Stomach (tissue), 9 donors: ENCODE measurements around the gene GCAT. TPM values are rescaled to one million over a fixed set of nuclear protein-coding genes. Genes with fewer than 3 reads are reported as not detected.

Experiments used
- DNase-seq, 2 donors: peaks; one replicate each; pipeline versions ENCODE4 v3.0.0 to v3.0.0-alpha.2; 2013 to 2019
- H3K27ac ChIP-seq, 5 donors: fragments of 200-600 bp in 4 of 5; sonication (generic) in 4 of 5; one replicate each; pipeline ENCODE4 v1.5.1; 2013 to 2019; ENCODE audit warnings: mild to moderate bottlenecking in 1 of 5, moderate library complexity in 1 of 5
- H3K27me3 ChIP-seq, 3 donors: fragments of 200-600 bp; sonication (generic); one replicate each; pipeline ENCODE4 v1.5.1; 2017 to 2019; ENCODE audit warnings: mixed run types in 1 of 3
- H3K36me3 ChIP-seq, 4 donors: fragments of 200-600 bp; sonication (generic); 1 replicate in 3 of 4; 2 replicates in 1 of 4; pipeline ENCODE4 v1.5.1; 2016 to 2019
- H3K4me1 ChIP-seq, 4 donors: fragments of 200-600 bp; sonication (generic); one replicate each; pipeline ENCODE4 v1.5.1; 2016 to 2019
- H3K4me3 ChIP-seq, 4 donors: fragments of 200-600 bp; sonication (generic) in 3 of 4; one replicate each; pipeline ENCODE4 v1.5.1; 2016 to 2019; ENCODE audit warnings: mild to moderate bottlenecking in 1 of 4
- H3K9me3 ChIP-seq, 4 donors: fragments of 200-600 bp; sonication (generic); one replicate each; pipeline ENCODE4 v1.5.1; 2016 to 2019
- EP300 ChIP-seq: sonication (generic); formaldehyde crosslinking; IDR thresholded peaks from one replicate; pipeline ENCODE4 v1.6.1; 2017; ENCODE audit warnings: antibody characterized with exemption
- POLR2A ChIP-seq, 4 donors: fragments of 450-650 bp; IDR thresholded peaks; one replicate each; pipeline ENCODE4 v1.6.1; 2016; ENCODE audit warnings: antibody characterized with exemption in 4 of 4, control low read depth in 2 of 4, mild to moderate bottlenecking in 1 of 4, moderate library complexity in 1 of 4
- POLR2AphosphoS5 ChIP-seq, 3 donors: sonication (generic); formaldehyde crosslinking; IDR thresholded peaks; one replicate each; pipeline ENCODE4 v1.6.1; 2016; ENCODE audit warnings: antibody characterized with exemption in 3 of 3
- WGBS, 5 donors: extraction: QIAGEN DNeasy Blood & Tissue Kit in 3 of 5; methylation state at CpG; one replicate each; pipeline versions ENCODE4 v1.1.5 to v1.1.7; 2013 to 2018; 5-methylcytosine and 5-hydroxymethylcytosine counted together
- intact Hi-C: fragments of 100-400 bp; cut with DNase I; formaldehyde crosslinking; loops from one replicate; pipeline ENCODE4 v1.15.1; 2023; ENCODE audit warnings: low total_unique reads
- polyA plus RNA-seq, 3 donors: library from polyadenylated mRNA; stranded (reverse); fragments of 200-250 nt; gene quantifications; one replicate each; pipeline ENCODE4 v1.2.3, GENCODE V29; 2013
- total RNA-seq, 5 donors: library from RNA; depleted of rRNA; stranded (reverse); fragments of >200 nt; gene quantifications; one replicate each; pipeline versions ENCODE4 v1.1.0 to v1.2.3, GENCODE V29; 2014 to 2016
- TF ChIP-seq, protein P1 (sequence below), 7 experiments: fragments of 450-650 bp in 4 of 7; fragments of 200-600 bp in 3 of 7; sonication (generic) in 3 of 7; IDR thresholded peaks; one replicate each; pipeline ENCODE4 v1.5.1; 2016 to 2019; ENCODE audit warnings: antibody characterized with exemption in 7 of 7, control low read depth in 2 of 7, mild to moderate bottlenecking in 1 of 7
- donor health status: healthy with polysubstance abuse.
- donor health status: Bipolar disorder and iron deficiency.
- donor health status: healthy.

GCAT gene
- total and polyA plus RNA-seq, 8 donors = 0.45 to 158 (median 23.4) TPM; not detected in 1

DNA sequence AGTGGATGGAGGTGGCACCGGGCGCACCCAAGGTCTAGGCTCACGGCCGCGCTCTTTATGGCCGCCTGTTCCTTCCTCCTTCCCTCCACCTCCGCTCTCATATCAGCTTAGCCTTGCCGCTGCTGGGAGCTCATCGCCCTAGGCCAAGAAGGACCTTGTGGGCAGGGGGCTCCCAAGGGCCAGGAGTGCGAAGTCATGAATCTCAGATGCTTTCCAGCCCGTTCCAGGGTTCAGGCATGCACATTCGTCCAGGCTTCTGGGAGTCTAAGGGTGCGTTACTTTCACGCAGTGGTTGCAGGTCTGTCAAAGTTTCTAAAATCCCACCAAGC, 11.3 kb downstream of the GCAT start:
- 18 to 31% (median 23%) methylated on average over 12 to 14 of the region's 14 CpGs for WGBS, 5 donors
- intact Hi-C loops = loop anchor here (5.0 to 10.0 kb wide), 2 partner anchors 43 to 146 kb away; no protein-coding TSS in a partner anchor
- Histone ChIP-seq H3K27ac (no peak overlapping the region), H3K36me3 (peaks cover 0 to 27% (median 23%) of the 10 kb centered on the region in 4 donors), H3K4me1 (peaks cover 15 to 24% (median 20%) of the 10 kb centered on the region in 4 donors), H3K4me3 (peak overlapping the region; percentile 27 to 54 (median 44)), H3K9me3 (no peaks in the 10 kb centered on the region), H3K27me3 (peaks cover 6 to 63% (median 41%) of the 10 kb centered on the region in 3 donors)
- DNase-seq = no peak
- TF ChIP-seq EP300 (no peak), POLR2A (IDR thresholded peaks at IDR 0.05) (no peak), POLR2AphosphoS5 (IDR thresholded peaks at IDR 0.05) (no peak)
- TF ChIP-seq, protein P1, sequence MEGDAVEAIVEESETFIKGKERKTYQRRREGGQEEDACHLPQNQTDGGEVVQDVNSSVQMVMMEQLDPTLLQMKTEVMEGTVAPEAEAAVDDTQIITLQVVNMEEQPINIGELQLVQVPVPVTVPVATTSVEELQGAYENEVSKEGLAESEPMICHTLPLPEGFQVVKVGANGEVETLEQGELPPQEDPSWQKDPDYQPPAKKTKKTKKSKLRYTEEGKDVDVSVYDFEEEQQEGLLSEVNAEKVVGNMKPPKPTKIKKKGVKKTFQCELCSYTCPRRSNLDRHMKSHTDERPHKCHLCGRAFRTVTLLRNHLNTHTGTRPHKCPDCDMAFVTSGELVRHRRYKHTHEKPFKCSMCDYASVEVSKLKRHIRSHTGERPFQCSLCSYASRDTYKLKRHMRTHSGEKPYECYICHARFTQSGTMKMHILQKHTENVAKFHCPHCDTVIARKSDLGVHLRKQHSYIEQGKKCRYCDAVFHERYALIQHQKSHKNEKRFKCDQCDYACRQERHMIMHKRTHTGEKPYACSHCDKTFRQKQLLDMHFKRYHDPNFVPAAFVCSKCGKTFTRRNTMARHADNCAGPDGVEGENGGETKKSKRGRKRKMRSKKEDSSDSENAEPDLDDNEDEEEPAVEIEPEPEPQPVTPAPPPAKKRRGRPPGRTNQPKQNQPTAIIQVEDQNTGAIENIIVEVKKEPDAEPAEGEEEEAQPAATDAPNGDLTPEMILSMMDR (IDR thresholded peaks at IDR 0.05) = no peak

GRCh38 chr22:37820350-37820749, 12.6 kb downstream of the GCAT start:
- Histone ChIP-seq H3K4me3 (no peak overlapping the region), H3K4me1 (peaks cover 21 to 36% (median 31%) of the 10 kb centered on the region in 4 donors), H3K27ac (no peak overlapping the region), H3K27me3 (peaks cover 6 to 75% (median 48%) of the 10 kb centered on the region in 3 donors), H3K9me3 (no peaks in the 10 kb centered on the region), H3K36me3 (peaks cover 0 to 14% (median 10%) of the 10 kb centered on the region in 4 donors)
- intact Hi-C loops = no loop called here
- 86 to 90% (median 89%) methylated on average over 5 of the region's 5 CpGs for WGBS, 5 donors
- TF ChIP-seq POLR2A (IDR thresholded peaks at IDR 0.05) = no peak
- TF ChIP-seq POLR2AphosphoS5 (IDR thresholded peaks at IDR 0.05) = no peak
- DNase-seq = no peak

GRCh38 chr22:37822079-37822833, 14.5 kb downstream of the GCAT start:
- Histone ChIP-seq H3K4me3 (no peak overlapping the region), H3K36me3 (no peaks in the 10 kb centered on the region), H3K9me3 (no peaks in the 10 kb centered on the region), H3K27ac (no peak overlapping the region), H3K27me3 (peaks cover 6 to 80% (median 51%) of the 10 kb centered on the region in 3 donors), H3K4me1 (peaks cover 21 to 44% (median 36%) of the 10 kb centered on the region in 4 donors)
- WGBS, 5 donors = 39 to 55% (median 46%) methylated on average over 6 to 8 of the region's 8 CpGs
- intact Hi-C loops = no loop called here
- no peak for DNase-seq
- TF ChIP-seq EP300 = no peak
- no peak for TF ChIP-seq POLR2AphosphoS5 (IDR thresholded peaks at IDR 0.05)
- TF ChIP-seq, protein P1 (IDR thresholded peaks at IDR 0.05) = no peak
- no peak for TF ChIP-seq POLR2A (IDR thresholded peaks at IDR 0.05)

DNA sequence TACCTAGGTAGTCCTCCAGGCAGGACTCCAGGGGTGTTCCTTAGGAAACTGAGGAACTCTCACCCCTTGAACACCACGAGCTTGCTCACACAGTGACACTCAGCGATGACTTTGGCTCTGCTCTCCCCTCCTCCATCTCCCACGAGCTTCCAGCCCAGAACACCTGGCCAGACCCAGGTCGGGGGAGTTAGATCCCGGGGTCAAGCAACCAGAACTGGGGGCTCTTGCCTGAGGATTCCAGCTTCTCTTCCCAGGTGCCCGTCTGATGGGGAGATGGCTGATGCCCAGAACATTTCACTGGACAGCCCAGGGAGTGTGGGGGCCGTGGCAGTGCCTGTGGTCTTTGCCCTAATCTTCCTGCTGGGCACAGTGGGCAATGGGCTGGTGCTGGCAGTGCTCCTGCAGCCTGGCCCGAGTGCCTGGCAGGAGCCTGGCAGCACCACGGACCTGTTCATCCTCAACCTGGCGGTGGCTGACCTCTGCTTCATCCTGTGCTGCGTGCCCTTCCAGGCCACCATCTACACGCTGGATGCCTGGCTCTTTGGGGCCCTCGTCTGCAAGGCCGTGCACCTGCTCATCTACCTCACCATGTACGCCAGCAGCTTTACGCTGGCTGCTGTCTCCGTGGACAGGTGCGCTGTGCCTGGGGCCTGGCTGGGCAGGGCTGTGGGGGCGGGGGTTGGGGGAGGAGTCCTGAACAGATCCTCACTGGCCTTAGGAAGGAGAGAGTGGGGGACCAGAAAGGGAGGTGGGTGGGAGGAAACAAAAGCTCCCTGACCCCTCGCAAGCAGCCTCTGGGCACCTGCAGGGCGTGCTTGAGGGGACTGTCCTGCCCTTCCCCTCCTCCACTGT, 15.6 kb downstream of the GCAT start, which contains the start of gene GALR3:
GALR3 (plus strand) TSS at position 249 of the 852 bp plus-strand sequence; CDS start at position 274, 25 bp downstream.
- Histone ChIP-seq H3K4me1 (peaks cover 14 to 34% (median 26%) of the 10 kb centered on the region in 4 donors), H3K9me3 (no peaks in the 10 kb centered on the region), H3K4me3 (no peak within 1 kb of the TSS), H3K27ac (no peak within 1 kb of the TSS), H3K36me3 (peaks cover 0 to 2% (median under 1%) of the 10 kb centered on the region in 4 donors), H3K27me3 (peaks cover 6 to 73% (median 48%) of the 10 kb centered on the region in 3 donors)
- DNase-seq = no peak
- intact Hi-C loops = no loop called here
- TF ChIP-seq EP300 = no peak
- no peak for TF ChIP-seq POLR2A (IDR thresholded peaks at IDR 0.05)
- no peak for TF ChIP-seq POLR2AphosphoS5 (IDR thresholded peaks at IDR 0.05)
- TF ChIP-seq, protein P1 (IDR thresholded peaks at IDR 0.05) = no peak
- 58 to 72% (median 60%) methylated on average over 11 to 21 of the region's 21 CpGs for WGBS, 5 donors
